K562 (cell line): ENCODE measurements around the gene AGRP. TPM values are rescaled to one million over a fixed set of nuclear protein-coding genes. Genes with fewer than 3 reads are reported as not detected.

Source experiments
- ARID4B ChIP-seq: sonication (generic); formaldehyde crosslinking; IDR thresholded peaks from 2 replicates; pipeline ENCODE4 v1.8.0; 2022; ENCODE audit warnings: mild to moderate bottlenecking, missing genetic modification reagents
- CC2D1A ChIP-seq: fragments of 450-650 bp; IDR thresholded peaks from 2 replicates; pipeline ENCODE4 v1.6.1; 2017; ENCODE audit warnings: mild to moderate bottlenecking
- CCNT2 ChIP-seq: IDR thresholded peaks from 2 replicates; pipeline ENCODE4 v1.6.1; 2011; ENCODE audit warnings: borderline replicate concordance, low read depth, mild to moderate bottlenecking, moderate library complexity, mixed read lengths, low read length; ENCODE audit not compliant: insufficient read length; ENCODE audit errors: extremely low read depth
- EP300 ChIP-seq: IDR thresholded peaks from 2 replicates; pipeline ENCODE4 v1.6.1; 2012; ENCODE audit warnings: low read length, improper control_type of control experiment
- ETS1 ChIP-seq: conservative IDR thresholded peaks from 2 replicates; pipeline ENCODE4 v1.6.1; 2011; ENCODE audit warnings: low read depth, mild to moderate bottlenecking, low read length; ENCODE audit not compliant: control insufficient read depth
- HEY1 ChIP-seq: fragments of 250-450 bp; sonication (Bioruptor Pico); IDR thresholded peaks from 2 replicates; pipeline ENCODE4 v1.5.0; 2020; ENCODE audit warnings: mild to moderate bottlenecking, moderate library complexity, borderline replicate concordance
- HOXB6 ChIP-seq: fragments of 250-450 bp; sonication (Bioruptor Pico); IDR thresholded peaks from 2 replicates; pipeline ENCODE4 v1.5.1; 2022; ENCODE audit warnings: mild to moderate bottlenecking, borderline replicate concordance
- POLR2AphosphoS2 ChIP-seq: IDR thresholded peaks from 2 replicates; pipeline ENCODE4 v1.6.1; 2012; ENCODE audit warnings: low read length, improper control_type of control experiment
- RREB1 ChIP-seq: fragments of 250-450 bp; sonication (Bioruptor Pico); IDR thresholded peaks from 2 replicates; pipeline ENCODE4 v1.4.0; 2020
- ZBTB2 ChIP-seq: fragments of 450-650 bp; IDR thresholded peaks from 2 replicates; pipeline ENCODE4 v1.6.1; 2016; ENCODE audit warnings: antibody characterized with exemption
- ZFX ChIP-seq: sonication (generic); formaldehyde crosslinking; IDR thresholded peaks from 2 replicates; pipeline ENCODE4 v1.8.0; 2022; ENCODE audit warnings: mild to moderate bottlenecking, missing genetic modification reagents, moderate library complexity
- ZNF57 ChIP-seq: fragments of 450-650 bp; formaldehyde crosslinking; IDR thresholded peaks from 2 replicates; pipeline ENCODE4 v1.4.0; 2020; ENCODE audit warnings: mild to moderate bottlenecking, moderate library complexity
- polyA plus RNA-seq, 8 experiments: library from polyadenylated mRNA; depleted of rRNA in 4 of 8; stranded (reverse) in 5 of 8; unstranded in 3 of 8; fragments of >200 nt; fragmentation: Nextera tagmentation in 2 of 8; fragmentation: Illumina TruSeq in 1 of 8; extraction: Ambion mirVana in 2 of 8; extraction: Trizol in 1 of 8; gene quantifications; 2 replicates each; pipeline versions ENCODE4 v1.2.1 to v1.2.3, GENCODE V29; 2011 to 2014; ENCODE audit warnings: inconsistent platforms in 1 of 8, missing spikeins in 1 of 8
- total RNA-seq, 7 experiments: library from RNA; depleted of rRNA in 6 of 7; stranded (reverse); fragments of >200 nt in 6 of 7; fragmentation: Illumina TruSeq in 2 of 7; extraction: Trizol in 2 of 7; gene quantifications; 2 replicates each; pipeline versions ENCODE4 v1.2.1 to v1.2.3, GENCODE V29; 2011 to 2021; ENCODE audit warnings: low replicate concordance in 1 of 7

The AGRP gene
- total and polyA plus RNA-seq, 9 of the 15 experiments (the other 6 are each of a cell fraction or from before 2014, with no cell fraction given) = not detected

- TF ChIP-seq RREB1 (CRISPR knock-in tag) = no peak
- no peak for TF ChIP-seq POLR2AphosphoS2
- peak; percentile 36; the same call in 1 of the 2 replicates for TF ChIP-seq ZFX (CRISPR knock-in tag)
- TF ChIP-seq ETS1 = peak; percentile 46; the same call in 1 of the 2 replicates
- 0 out of 2 replicates have a peak, but pooled peaks have one; percentile 15 for TF ChIP-seq ZBTB2
- peak; percentile 76 for TF ChIP-seq CC2D1A
- peak; percentile 65 for TF ChIP-seq EP300
- no peak for TF ChIP-seq ZNF57 (CRISPR knock-in tag)
- no peak for TF ChIP-seq CCNT2
- peak; percentile 34; the same call in 1 of the 2 replicates for TF ChIP-seq ARID4B
- peak; percentile 48; the same call in 1 of the 2 replicates for TF ChIP-seq HEY1 (CRISPR knock-in tag)
- TF ChIP-seq HOXB6 (CRISPR knock-in tag) = no peak
Measured at GRCh38 chr16:67521095-67521804, 37.9 kb upstream of the AGRP start (continued).
